Measurements from ENCODE around the gene FXYD5.

- no peak for TF ChIP-seq CTCF (conservative IDR thresholded peaks at IDR 0.05; ENCODE audit: low read length)
- no peak for TF ChIP-seq EZH2phosphoT487 (IDR thresholded peaks at IDR 0.05; ENCODE audit: borderline replicate concordance)
These were observed 59.4 kb downstream of the FXYD5 start for GRCh38 chr19:35213663-35214632.

All from Loucy (cell line).